Left ventricle myocardium superior (tissue), 1 donor: ENCODE data around the gene ITPR1. TPM values are rescaled to one million over a fixed set of nuclear protein-coding genes. Genes with fewer than 3 reads are reported as not detected.

Experiments used
- ATAC-seq: fragments of 200-7000 bp; cut with Tn5 transposase; one replicate; pipeline ENCODE4 v1.9.1; 2020; ENCODE audit warnings: mild to moderate bottlenecking, moderate library complexity
- DNase-seq: peaks from one replicate; pipeline ENCODE4 v3.0.0-alpha.2; 2020
- intact Hi-C: fragments of 100-400 bp; cut with micrococcal nuclease; formaldehyde crosslinking; loops from one replicate; pipeline ENCODE4 v1.11.0; 2022
- total RNA-seq: library from RNA; stranded (reverse); fragmentation: NEBNext Ultra II Directional; extraction: Animal tissue kit (Norgen Biotek cat#: 25700); gene quantifications from one replicate; pipeline ENCODE4 v1.2.1, GENCODE V29; 2021
- donor health status: DM: no; HTN: yes; CAD: no; lungs with severe emphysema.

ITPR1 gene
- total RNA-seq, 1 donor from 2014 or later = 16.6 TPM

DNA sequence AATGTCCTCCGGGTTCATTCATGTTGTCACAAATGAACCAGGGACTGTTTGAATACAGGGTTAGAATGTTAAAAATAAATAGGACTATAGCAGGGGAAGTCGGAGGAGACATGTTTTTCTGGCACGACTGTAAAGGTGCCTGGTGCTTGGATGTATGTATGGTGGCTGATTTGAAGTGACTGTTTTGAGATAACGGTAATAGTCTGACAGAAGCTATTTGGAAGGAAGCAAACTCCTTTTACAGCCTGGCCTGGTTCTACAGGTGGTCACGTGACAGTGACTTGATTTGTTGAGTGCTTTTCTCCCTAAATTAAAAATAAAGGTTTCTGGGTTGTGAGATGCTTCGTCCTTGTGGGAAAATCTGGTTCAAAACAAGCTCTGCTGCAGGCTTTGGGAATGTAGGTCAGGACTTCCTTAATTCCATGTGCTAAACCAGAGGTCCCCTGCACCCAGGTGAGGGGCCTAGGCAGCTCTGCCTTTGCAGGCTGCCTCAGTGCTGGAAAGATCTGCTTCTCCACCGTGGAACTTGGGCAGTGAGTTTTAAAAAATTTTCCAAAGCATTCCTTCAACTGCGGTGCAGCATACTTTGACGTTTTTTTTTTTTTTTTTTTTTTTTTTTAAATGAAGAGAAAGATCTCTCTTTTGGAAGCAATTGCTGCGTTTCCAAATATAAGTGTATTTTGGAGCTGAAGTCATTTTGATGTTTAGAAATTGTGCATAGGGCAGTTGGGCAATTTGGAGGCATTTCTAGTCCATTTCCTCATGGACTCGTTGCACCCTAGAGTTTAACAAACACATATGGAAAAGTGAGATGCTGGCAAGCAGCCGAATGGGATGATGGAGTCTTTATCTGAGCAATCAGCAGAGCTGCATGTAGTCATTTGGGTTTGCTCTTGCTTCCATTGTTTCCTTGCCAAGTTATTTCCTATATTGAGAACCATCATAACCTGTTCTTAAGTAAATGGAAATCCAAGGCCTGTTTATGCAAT is 30.9 kb downstream of the ITPR1 start:
- DNase-seq (peak; percentile 37), ATAC-seq (peak; percentile 15)
- intact Hi-C loops = no loop called here

DNA sequence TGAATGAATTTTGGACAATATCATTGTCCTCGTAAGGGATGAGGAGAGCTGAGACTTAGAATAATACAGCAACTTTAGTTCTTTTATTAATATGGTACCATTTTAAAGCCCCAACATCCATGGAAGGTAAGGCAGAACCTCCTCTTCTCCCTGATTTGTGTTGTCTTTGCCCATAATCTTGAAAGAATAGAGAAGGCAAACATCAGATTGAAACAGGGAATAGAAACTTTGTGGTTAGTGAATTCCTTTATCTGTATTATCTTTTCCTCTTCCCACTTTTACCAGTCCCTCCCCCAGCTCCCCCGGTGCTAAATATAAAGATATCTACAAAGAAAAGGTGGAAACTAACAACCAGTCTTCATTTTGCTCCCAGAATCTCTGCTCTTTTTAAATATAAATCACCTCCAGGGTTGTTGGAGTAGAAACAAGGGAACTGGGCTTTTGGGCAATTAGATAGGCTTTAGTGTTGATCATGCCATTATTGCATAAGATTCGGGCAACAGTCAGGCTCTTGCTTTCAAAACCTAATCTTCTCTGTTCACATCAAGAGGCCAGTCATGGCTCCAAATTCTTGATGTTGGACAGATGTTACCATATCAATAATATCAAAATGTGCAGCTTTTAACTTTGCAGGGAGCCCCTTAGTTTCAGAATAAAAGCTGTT is 32.5 kb downstream of the ITPR1 start:
- ATAC-seq (no peak), DNase-seq (no peak)
- intact Hi-C loops = no loop called here

DNA sequence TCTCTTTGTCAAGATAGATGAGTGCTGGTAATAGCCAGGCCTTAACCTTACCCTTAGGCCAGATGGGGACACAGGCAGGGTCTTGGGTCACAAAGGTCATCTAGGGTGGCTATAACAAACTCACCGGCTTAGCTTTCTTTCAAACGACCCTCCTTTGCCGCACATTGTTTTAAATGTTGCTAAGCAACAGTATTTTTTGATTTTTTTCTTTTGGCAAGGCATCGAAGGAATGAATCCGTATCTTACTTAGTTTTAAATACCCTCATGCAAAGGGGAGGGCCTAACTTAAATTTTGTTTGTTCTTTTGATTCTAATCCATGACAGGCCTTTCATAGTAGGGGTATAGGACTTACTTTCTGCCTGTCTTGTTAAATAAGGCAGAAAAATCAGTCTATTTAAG is 35.2 kb downstream of the ITPR1 start:
- intact Hi-C loops = no loop called here
- no peak for DNase-seq
- ATAC-seq = no peak

DNA sequence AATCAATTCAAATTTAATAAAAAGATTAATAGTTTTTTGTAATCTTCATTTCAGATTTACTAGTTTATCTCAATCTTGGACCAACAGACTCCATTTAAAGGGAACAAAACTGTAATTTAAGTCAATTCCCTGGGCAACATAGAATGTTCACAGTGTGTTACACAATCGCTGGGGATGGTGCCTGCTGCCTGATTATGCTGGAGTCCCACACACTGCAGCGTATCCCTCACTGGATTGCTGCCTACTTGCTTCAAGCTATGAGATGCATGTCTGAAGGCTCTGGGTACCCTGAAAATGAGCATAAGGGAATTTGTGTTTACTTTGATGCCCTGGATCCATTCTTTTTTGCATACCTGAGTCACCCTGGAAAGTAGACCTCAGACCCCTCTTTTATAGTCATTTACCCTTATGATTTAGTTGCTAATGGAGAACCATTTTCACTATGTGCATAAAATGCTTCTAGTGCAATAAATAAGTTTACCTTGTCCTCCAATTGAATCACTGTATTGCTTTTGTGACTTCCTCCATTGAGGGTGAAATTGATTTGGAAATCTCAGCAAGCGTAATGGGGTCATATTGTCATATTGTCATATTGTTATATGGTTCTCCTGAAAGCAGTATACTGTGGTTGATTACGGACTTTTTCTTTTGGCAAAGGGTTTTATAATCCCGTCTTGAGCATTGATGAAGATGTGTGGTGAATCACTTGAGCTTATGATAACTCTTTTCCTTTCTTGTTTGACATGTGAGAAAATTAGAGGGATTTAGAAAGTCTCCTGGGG is 35.9 kb downstream of the ITPR1 start:
- ATAC-seq (peak; percentile 61), DNase-seq (peak; percentile 59)
- intact Hi-C loops = no loop called here

DNA sequence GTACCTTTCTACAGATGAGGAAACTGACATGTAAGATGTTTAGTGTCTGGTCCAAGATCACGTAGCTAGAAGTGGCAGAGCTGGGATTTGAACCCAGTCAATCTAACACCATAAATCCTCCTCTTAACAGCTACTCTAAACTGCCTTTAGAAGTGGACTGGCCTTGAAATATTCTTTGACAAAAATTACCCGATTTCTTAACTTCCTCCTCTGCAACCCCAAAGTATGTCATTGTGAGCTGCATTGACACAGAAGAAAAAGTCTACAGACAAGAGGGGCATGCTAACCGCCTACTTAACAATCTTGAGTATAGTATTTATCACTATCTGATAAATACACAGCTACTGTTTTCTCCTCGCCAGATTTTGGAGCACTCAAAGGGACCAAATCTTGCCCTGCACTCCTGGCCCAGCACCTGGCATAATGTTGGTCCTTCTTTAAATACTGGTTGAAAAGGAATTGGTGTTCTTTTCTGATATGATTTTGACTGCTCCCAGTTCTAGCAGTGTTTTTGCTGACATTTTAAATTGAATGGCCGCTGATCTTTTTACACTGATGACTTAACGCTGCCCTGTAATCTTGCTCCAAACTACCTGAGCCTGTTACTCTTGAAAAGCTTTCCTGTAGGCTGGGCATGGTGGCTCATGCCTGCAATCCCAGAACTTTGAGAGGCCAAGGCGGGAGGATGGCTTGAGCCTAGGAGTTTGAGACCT is 36.9 kb downstream of the ITPR1 start:
- intact Hi-C loops = no loop called here
- ATAC-seq (no peak), DNase-seq (no peak)

DNA sequence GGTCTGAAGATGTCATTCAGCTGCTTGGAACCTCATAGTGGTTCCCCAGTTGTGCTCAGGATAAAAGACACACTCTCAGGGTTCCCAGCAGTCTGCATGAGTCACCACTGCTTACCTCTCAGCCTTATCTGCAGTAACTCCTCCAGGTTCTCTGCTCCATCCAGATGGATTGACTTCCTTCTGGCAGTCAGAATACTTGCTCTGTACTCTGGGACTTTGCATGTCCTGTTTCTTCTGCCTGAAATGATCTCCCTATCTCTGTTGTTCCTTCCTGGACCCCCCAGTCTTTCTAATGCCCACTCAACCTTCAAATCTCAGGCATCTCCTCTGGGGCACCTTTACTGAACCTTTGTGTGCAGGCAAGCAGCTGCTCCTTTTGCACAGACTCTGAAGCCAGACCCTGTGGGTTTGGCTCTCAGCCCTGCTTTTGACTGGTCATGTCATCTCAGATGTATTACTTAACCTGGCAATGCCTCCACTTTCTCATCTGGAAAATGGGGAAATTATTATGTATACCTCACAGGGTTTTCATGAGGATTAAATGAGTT is 38.4 kb downstream of the ITPR1 start:
- intact Hi-C loops = no loop called here
- no peak for ATAC-seq
- DNase-seq = no peak

DNA sequence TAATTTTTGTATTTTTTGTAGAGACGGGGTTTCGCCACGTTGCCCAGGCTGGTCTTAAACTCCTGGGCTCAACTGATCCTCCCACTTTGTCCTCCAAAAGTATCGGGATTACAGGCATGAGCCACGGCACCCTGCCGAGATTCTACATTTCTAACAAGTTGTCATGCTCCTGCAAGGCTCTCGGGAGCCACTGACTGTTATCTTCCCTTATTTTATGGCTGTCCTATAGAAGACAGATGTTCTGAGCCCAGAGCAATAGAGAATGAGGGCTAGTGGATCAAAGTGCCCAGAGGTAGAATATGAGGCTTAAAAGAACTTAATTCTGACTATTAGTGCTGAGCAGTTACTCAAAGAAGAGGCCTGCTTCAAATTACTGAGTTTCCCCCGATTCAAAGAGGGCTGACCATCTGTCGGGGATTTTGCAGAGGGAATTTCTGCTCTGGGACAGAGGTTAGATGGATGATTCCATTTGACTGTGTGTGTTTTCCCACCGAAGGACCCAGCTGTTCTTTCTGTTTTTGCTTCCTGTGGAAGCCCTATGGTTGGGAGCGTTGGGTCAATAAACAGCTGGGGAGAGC is 39.5 kb downstream of the ITPR1 start:
- ATAC-seq = peak; percentile 53
- intact Hi-C loops = no loop called here
- DNase-seq = no peak

DNA sequence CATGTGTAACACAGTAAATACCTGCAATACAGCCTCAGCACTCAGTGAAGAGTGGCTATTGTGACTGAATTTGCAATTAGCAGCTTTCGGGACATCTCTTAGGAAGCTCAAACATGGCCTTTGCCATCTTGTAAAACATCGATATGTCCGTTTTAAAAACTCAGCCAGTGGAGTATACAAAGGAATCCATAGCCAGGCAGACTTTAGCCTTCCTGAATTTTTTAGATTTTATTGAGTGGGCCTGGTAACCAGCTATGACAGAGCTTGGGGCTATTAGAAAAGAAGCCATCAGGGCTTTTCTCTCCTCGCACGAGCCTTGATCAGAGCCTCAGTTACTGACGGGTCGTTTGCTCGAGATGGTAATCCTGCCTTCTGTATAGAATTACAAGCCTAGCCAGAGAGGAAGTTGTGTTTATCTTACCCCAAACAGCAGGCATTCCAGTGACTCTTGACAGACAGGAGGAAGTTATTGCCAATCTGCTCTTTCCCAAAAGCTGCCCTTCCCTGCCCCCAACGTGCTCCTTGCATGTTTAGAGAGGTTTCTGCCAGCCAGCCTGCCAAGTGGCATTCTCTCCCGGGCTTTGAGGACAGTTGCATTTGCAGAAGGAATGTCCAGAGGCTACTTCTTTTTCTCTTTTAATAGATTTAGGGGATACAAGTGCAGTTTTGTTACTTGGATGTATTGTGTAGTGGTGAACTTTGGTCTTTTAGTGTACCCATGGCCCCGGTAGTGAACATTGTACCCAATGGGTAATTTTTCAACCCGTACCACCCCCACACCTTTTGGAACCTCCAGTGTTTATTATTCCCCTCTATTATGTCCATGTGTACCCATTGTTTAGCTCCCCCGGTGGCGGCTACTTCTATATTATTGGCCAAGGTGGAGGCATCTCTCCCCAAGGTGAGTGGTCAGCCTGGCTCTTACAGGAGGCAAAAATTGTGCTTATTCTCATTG is 40.6 kb downstream of the ITPR1 start:
- ATAC-seq (peak; percentile 45), DNase-seq (peak; percentile 54)
- intact Hi-C loops = no loop called here

DNA sequence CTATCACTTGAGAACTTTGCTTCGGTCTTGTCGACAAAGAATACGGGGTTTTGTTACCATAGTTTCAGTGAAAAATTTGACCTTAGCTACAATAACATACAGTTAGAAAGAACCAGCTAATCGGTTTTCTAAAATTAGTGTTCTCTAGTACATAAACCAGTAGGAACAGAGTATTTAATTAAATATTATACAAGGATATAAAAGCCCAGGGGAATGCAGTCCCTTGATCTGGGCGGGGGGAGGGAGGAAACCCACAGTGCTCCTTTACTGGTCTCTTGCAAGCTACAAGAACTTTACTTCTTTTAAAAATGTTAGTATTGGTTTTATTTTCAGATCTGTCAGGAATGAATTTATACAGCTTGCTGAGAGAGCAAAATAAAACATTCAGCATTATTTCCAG is 41.8 kb downstream of the ITPR1 start:
- intact Hi-C loops = no loop called here
- ATAC-seq (no peak), DNase-seq (no peak)

DNA sequence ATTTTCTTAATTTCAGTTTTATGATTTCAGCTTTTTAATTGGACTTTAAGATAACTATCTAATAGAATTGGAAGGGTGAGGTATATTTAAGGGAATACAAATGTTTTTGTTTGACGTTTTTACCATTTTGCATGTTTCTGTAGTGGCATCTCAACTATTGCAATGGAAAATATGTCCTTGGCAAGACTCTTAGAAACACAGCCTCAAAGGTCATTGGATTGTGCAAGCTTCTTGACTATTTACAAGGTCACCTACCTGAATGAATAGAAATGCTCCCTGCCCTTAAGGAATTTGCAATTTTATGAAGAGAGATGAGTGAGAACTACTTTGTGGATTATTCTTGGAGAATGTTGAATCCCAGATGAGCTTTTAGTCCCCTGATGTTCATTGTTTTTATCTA is 43.1 kb downstream of the ITPR1 start:
- ATAC-seq (no peak), DNase-seq (no peak)
- intact Hi-C loops = no loop called here

DNA sequence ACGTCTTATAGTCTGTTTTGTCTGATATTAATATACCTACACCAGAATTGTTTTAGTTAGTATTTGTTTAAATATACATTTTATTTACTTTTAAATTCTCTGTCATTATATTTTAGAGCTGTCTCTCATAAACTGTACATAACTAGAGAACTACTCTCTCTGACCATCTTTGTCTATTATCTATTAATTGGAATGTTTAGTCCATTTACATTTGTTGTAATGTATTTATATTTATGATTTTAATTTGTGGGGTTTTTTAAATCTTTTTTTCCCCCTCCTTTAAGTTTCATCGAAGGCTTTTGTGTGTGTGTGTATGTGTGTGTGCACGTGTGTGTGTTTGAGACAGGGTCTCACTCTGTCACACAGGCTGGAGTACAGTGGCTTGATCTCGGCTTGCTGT is 47.1 kb downstream of the ITPR1 start:
- DNase-seq (no peak), ATAC-seq (no peak)
- intact Hi-C loops = no loop called here

DNA sequence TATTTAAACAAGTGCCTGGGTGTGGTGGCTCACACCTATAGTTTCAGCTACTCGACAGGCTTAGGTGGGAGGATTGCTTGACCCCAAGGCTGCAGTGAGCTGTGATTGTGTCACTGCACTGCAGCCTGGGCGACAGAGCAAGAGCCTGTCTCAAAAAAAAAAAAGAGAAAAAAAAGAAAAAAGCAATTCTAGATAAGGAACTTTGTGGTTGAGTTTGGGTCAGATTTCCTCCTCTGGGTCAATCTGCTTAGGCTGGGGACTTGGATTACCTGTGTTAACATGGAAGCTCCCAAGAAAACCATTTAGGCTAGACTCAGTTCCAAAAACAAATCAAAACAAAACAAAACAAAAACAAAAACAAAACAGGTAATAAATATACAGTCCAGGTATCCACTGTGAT is 50.0 kb downstream of the ITPR1 start:
- no peak for ATAC-seq
- intact Hi-C loops = no loop called here
- no peak for DNase-seq

DNA sequence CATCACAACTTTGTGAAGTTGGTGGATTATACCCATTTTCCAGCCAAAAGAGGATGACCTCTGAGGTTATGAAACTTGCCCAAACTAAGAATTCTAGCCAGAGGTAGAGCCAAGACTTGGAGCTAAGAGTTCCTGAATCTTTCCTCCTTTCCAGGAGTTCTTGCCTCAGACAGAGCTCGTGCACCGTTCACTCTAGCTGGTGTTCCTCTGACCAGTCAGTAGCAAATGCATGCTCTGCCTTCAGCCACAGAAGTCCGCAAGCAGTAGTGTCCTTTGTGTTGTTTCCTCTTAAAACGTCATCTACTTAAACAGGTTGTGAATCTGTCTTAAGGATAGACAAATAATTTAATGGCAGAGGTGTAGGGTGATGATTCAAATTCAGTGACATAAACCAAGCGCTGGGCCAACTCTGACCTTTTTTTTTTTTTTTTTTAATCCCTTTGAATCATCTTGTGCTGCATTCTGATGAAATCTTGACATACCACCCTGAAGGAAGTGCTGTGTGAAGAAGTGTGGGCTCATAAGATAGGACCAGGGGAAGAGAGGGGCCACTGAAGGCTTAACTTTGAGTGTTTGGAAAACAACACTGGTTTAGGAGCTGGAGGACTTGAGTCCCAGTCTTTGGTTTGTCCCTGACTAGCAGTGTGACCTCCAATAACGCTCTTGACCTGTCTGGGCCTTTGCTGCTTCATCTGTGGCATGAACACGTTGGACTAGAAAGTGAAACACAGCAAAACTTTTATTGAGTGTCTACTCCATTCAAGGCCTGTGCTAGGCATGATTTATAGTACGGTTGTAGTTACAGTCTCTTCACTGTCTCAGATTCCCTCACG is 53.4 kb downstream of the ITPR1 start:
- intact Hi-C loops = no loop called here
- DNase-seq (no peak), ATAC-seq (no peak)

DNA sequence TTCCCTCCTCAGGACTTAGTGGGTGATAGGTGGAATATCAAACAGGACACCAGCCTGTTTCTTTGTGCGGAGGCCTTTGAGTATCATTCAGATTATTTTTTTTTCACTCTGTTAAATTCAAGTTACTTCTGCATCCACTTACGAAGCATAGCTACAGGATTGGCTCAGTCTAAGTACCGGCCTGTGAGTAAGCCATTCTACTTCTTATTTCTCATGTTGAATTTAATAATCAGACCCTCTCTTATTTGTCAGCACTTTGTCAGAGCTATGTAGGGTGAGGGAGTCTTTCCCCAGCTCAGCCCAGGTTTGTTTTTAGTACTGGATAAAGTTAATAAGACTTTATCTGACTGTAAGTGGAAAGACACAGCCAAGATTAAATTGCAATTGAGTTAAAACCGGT is 54.7 kb downstream of the ITPR1 start:
- intact Hi-C loops = no loop called here
- no peak for ATAC-seq
- DNase-seq = no peak

DNA sequence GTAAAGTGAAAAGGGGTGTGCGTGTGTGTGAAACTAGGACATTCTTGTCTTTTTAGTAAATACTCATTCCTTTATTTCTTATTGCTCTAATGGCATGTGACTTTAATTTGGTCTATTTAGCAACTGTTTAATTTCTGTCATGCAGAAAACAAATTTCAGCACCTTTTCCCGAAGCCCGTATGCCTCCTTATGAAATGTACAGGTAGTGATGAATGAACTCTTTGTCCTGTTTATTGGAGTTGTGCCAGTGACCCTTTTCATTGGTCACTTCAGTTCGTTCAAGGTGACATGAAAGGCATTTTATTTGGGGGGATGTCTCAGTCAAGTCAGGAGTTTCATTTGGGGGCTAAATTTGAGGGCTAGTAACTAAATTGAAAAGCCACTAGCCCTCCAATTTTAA is 55.2 kb downstream of the ITPR1 start:
- DNase-seq (no peak), ATAC-seq (no peak)
- intact Hi-C loops = no loop called here

DNA sequence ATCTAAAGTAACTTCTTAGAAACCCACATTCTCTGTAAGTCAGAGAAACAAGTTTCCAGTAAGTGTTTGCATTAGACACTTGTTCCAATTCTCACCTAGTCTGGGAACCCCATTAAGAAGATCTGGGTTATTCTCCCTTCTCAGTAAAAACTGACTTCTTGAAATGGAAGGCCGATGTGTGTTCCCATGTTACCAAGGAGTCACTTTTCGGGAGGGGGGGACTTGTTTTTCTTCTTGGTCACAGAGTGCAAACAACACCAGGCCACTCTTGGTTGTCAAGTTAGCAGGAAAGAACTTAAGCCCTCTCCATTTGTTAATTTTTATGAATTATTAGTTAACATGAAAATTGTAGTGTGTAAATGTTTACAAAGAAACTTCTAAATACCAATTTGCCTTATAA is 55.6 kb downstream of the ITPR1 start:
- no peak for DNase-seq
- intact Hi-C loops = no loop called here
- ATAC-seq = no peak

DNA sequence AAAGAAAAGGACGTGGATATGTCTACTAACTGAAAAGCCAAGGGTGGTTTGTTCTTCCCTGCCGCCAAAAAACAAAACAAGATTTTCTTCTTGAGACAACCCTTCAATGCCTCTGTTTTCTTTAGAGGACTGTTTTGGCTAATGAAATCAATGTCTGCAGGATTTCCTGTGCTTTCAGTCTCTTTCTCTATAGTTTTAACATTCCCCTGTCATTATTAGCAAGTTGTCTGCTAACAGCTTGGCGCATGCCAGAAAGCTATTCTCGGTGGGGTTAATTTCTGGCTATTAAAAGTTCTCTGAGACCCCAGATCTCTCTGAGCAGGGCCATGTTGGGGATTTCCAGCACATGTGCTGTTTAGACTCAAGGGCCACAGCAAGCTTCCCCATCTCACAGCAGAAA is 56.7 kb downstream of the ITPR1 start:
- intact Hi-C loops = no loop called here
- DNase-seq (no peak), ATAC-seq (peak; percentile 11)
